Stimulated activated naive CD8-positive, alpha-beta T cell treated with anti-CD3 and anti-CD28 coated beads, Interleukin-15, Interleukin-2, amounts not matched to agents 100 ng/mL and 50 ng/mL, for 24 hours (primary cell): Measurements from ENCODE around the gene MAST3.
"Not testable (repeated sequence)": the region's sequence is repeated elsewhere in the genome, so short reads cannot be mapped to it uniquely, and the experiment has no call there.

Experiments used
- H3K27ac Mint-ChIP-seq: one replicate; pipeline ENCODE4 v1.8.0; 2021; ENCODE audit warnings: mild to moderate bottlenecking, mixed read lengths
- H3K27me3 Mint-ChIP-seq: one replicate; pipeline ENCODE4 v1.8.0; 2021; ENCODE audit warnings: mixed read lengths
- H3K36me3 Mint-ChIP-seq: one replicate; pipeline ENCODE4 v1.8.0; 2021; ENCODE audit warnings: low read depth, mixed read lengths
- H3K4me1 Mint-ChIP-seq: one replicate; pipeline ENCODE4 v1.8.0; 2021; ENCODE audit warnings: low read depth, mixed read lengths
- H3K4me3 Mint-ChIP-seq: one replicate; pipeline ENCODE4 v1.8.0; 2021; ENCODE audit warnings: mild to moderate bottlenecking, mixed read lengths
- H3K9me3 Mint-ChIP-seq: one replicate; pipeline ENCODE4 v1.8.0; 2021; ENCODE audit warnings: mixed read lengths

Gene MAST3

GRCh38 chr19:18070181-18070580, 27.4 kb upstream of the MAST3 start:
- Mint-ChIP-seq H3K36me3 (peaks cover 34% of the 10 kb centered on the region), H3K27ac (no peak overlapping the region), H3K4me3 (no peak overlapping the region), H3K4me1 (peaks cover 9% of the 10 kb centered on the region), H3K9me3 (no peaks in the 10 kb centered on the region), H3K27me3 (no peaks in the 10 kb centered on the region)

GRCh38 chr19:18072335-18072734, 25.2 kb upstream of the MAST3 start:
- Mint-ChIP-seq H3K27me3 (no peaks in the 10 kb centered on the region), H3K27ac (peak overlapping the region; percentile 21), H3K36me3 (peaks cover 43% of the 10 kb centered on the region), H3K4me1 (peaks cover 9% of the 10 kb centered on the region), H3K9me3 (no peaks in the 10 kb centered on the region), H3K4me3 (no peak overlapping the region)

GRCh38 chr19:18073197-18073596, 24.4 kb upstream of the MAST3 start:
- peaks cover 9% of the 10 kb centered on the region for H3K4me1 Mint-ChIP-seq
- no peak overlapping the region for H3K4me3 Mint-ChIP-seq
- peak overlapping the region; percentile 49 for H3K27ac Mint-ChIP-seq
- H3K36me3 Mint-ChIP-seq: peaks cover 43% of the 10 kb centered on the region
- no peaks in the 10 kb centered on the region for H3K27me3 Mint-ChIP-seq
- H3K9me3 Mint-ChIP-seq: no peaks in the 10 kb centered on the region

GRCh38 chr19:18074192-18074591, 23.4 kb upstream of the MAST3 start:
- Mint-ChIP-seq H3K27ac (no peak overlapping the region), H3K4me3 (no peak overlapping the region), H3K4me1 (peaks cover 9% of the 10 kb centered on the region), H3K9me3 (no peaks in the 10 kb centered on the region), H3K27me3 (no peaks in the 10 kb centered on the region), H3K36me3 (peaks cover 41% of the 10 kb centered on the region)

GRCh38 chr19:18083929-18084684, 13.5 kb upstream of the MAST3 start:
- Mint-ChIP-seq H3K4me3 (peak overlapping the region; percentile 50), H3K36me3 (peaks cover 24% of the 10 kb centered on the region), H3K27ac (no peak overlapping the region), H3K4me1 (peaks cover 52% of the 10 kb centered on the region), H3K27me3 (no peaks in the 10 kb centered on the region), H3K9me3 (peaks cover 9% of the 10 kb centered on the region)

- Mint-ChIP-seq H3K9me3 (peaks cover 9% of the 10 kb centered on the region), H3K27me3 (no peaks in the 10 kb centered on the region), H3K36me3 (peaks cover 20% of the 10 kb centered on the region), H3K4me3 (peak overlapping the region; percentile 95), H3K4me1 (peaks cover 70% of the 10 kb centered on the region), H3K27ac (peak overlapping the region; percentile 99)
Measured at GRCh38 chr19:18085702-18086457, 11.7 kb upstream of the MAST3 start.

- Mint-ChIP-seq H3K27ac (peak within 1 kb of the TSS; percentile 99), H3K27me3 (no peaks in the 10 kb centered on the region), H3K36me3 (peaks cover 20% of the 10 kb centered on the region), H3K4me3 (peak within 1 kb of the TSS; percentile 95), H3K9me3 (peaks cover 9% of the 10 kb centered on the region), H3K4me1 (peaks cover 78% of the 10 kb centered on the region)
Measured at GRCh38 chr19:18086590-18087138, 10.9 kb upstream of the MAST3 start, which contains the start of gene IL12RB1. TSS of gene IL12RB1 (minus strand) at chr19:18086934. CDS start at chr19:18086823, 111 bp downstream.

- H3K36me3 Mint-ChIP-seq, H3K9me3 Mint-ChIP-seq, H3K27me3 Mint-ChIP-seq: not testable (repeated sequence)
- Mint-ChIP-seq H3K4me3 (peak overlapping the region; percentile 66), H3K27ac (peak overlapping the region; percentile 99), H3K4me1 (peaks cover 89% of the 10 kb centered on the region)
Measured at GRCh38 chr19:18089096-18089541, 8.5 kb upstream of the MAST3 start.

GRCh38 chr19:18089726-18090125, 7.9 kb upstream of the MAST3 start:
- Mint-ChIP-seq H3K4me3 (peak overlapping the region; percentile 62), H3K36me3 (no peaks in the 10 kb centered on the region), H3K27ac (peak overlapping the region; percentile 99), H3K9me3 (no peaks in the 10 kb centered on the region), H3K27me3 (no peaks in the 10 kb centered on the region), H3K4me1 (peaks cover 83% of the 10 kb centered on the region)

GRCh38 chr19:18090545-18091216, 6.9 kb upstream of the MAST3 start:
- H3K27me3 Mint-ChIP-seq: no peaks in the 10 kb centered on the region
- H3K4me3 Mint-ChIP-seq: peak overlapping the region; percentile 62
- no peaks in the 10 kb centered on the region for H3K9me3 Mint-ChIP-seq
- H3K36me3 Mint-ChIP-seq: no peaks in the 10 kb centered on the region
- peak overlapping the region; percentile 99 for H3K27ac Mint-ChIP-seq
- H3K4me1 Mint-ChIP-seq: peaks cover 73% of the 10 kb centered on the region

GRCh38 chr19:18091217-18091608, 6.4 kb upstream of the MAST3 start:
- Mint-ChIP-seq H3K36me3 (no peaks in the 10 kb centered on the region), H3K27me3 (no peaks in the 10 kb centered on the region), H3K4me3 (peak overlapping the region; percentile 62), H3K9me3 (no peaks in the 10 kb centered on the region), H3K27ac (peak overlapping the region; percentile 99), H3K4me1 (peaks cover 71% of the 10 kb centered on the region)

- no peak overlapping the region for H3K4me3 Mint-ChIP-seq
- no peaks in the 10 kb centered on the region for H3K36me3 Mint-ChIP-seq
- H3K27ac Mint-ChIP-seq: peak overlapping the region; percentile 40
- peaks cover 58% of the 10 kb centered on the region for H3K4me1 Mint-ChIP-seq
- H3K9me3 Mint-ChIP-seq: no peaks in the 10 kb centered on the region
- H3K27me3 Mint-ChIP-seq: no peaks in the 10 kb centered on the region
Measured at GRCh38 chr19:18093439-18094161, 4.0 kb upstream of the MAST3 start.

GRCh38 chr19:18096258-18096657, 1.3 kb upstream of the MAST3 start:
- no peak overlapping the region for H3K27ac Mint-ChIP-seq
- no peak overlapping the region for H3K4me3 Mint-ChIP-seq
- H3K9me3 Mint-ChIP-seq: no peaks in the 10 kb centered on the region
- H3K36me3 Mint-ChIP-seq: no peaks in the 10 kb centered on the region
- H3K27me3 Mint-ChIP-seq: no peaks in the 10 kb centered on the region
- peaks cover 48% of the 10 kb centered on the region for H3K4me1 Mint-ChIP-seq
